NCI-H774 (cell line): ENCODE results near the gene MELK.
"Not testable (repeated sequence)": the region's sequence is repeated elsewhere in the genome, so short reads cannot be mapped to it uniquely, and the experiment has no call there.

ENCODE experiments used
- DNase-seq: peaks from one replicate; lab custom pipeline; 2025; lab: John Stamatoyannopoulos, UW

Gene MELK

GRCh38 chr9:36572515-36573418 is at the start of gene MELK:
TSS of gene MELK (plus strand) at chr9:36572895. CDS start at chr9:36581682, 8,787 bp downstream.
- peak; percentile 80 for DNase-seq

- DNase-seq, result peak; percentile 48
Observed at GRCh38 chr9:36530224-36530623, 42.5 kb upstream of the MELK start.

- DNase-seq, result no peak
Observed at GRCh38 chr9:36532353-36532752, 40.3 kb upstream of the MELK start.

GRCh38 chr9:36533726-36534125 is 39.0 kb upstream of the MELK start:
- not testable (repeated sequence) for DNase-seq

- no peak for DNase-seq
Observed at GRCh38 chr9:36535107-36535506, 37.6 kb upstream of the MELK start.

GRCh38 chr9:36537861-36538260 is 34.8 kb upstream of the MELK start:
- no peak for DNase-seq

GRCh38 chr9:36542355-36542754 is 30.3 kb upstream of the MELK start:
- DNase-seq, result no peak

DNA sequence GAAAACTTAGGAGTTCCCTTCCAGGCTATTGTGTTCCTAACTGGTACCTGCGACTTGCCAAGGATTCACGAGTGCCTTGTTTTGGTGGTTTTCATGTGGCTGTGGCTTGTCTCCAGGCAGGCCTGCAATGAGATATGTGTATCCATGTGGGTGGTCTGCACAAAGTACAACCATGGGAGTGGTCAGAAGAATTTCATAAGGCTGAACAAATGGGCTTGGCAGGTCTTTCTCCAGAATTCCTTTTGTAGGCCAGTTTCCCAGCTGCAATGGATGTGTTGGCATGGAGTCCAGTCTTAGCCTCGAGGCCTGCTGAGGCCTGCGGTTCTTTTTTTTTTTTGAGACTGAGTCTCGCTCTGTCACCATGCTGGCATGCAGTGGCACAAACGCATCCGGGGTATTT is 28.8 kb upstream of the MELK start:
- DNase-seq, result no peak

DNA sequence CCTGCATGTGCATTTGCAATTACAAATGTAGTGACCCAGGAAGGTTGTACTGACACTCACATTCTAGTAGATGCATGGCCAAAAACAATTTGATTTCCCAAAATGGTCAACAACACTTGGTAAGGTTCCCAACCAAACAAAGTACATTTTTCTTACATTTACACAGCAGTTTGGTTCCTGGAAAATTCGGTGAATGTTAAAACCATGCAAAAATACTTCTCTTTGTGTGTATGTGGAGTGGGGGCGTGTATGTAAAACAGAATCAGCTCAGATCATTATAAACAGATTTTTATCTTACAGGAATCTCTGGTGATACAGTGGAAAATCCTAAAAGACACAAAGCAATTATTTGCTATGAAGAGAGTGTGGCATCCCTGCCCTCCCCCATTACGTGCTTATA is 25.1 kb upstream of the MELK start:
- DNase-seq, result no peak

- DNase-seq, result no peak
Observed at GRCh38 chr9:36548454-36548853, 24.2 kb upstream of the MELK start.

GRCh38 chr9:36550135-36550534 is 22.6 kb upstream of the MELK start:
- no peak for DNase-seq

DNA sequence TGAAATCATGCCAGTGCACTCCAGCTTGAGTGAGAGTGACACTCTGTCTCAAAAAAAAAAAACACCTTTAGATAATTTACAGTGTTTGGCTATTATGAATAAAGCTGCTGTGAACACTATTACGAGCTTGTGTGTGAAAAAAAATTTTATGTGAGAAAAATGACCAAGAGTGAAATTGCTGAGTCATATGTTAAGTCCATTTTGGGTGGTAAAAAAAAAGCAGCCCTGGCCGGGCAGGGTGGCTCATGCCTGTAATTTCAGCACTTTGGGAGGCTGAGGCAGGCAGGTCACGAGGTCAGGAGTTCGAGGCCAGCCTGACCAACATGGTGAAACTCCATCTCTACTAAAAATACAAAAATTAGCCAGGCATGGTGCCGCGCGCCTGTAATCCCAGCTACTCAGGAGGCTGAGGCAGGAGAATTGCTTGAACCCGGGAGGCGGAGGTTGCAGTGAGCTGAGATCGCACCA is 22.0 kb upstream of the MELK start:
- not testable (repeated sequence) for DNase-seq

DNA sequence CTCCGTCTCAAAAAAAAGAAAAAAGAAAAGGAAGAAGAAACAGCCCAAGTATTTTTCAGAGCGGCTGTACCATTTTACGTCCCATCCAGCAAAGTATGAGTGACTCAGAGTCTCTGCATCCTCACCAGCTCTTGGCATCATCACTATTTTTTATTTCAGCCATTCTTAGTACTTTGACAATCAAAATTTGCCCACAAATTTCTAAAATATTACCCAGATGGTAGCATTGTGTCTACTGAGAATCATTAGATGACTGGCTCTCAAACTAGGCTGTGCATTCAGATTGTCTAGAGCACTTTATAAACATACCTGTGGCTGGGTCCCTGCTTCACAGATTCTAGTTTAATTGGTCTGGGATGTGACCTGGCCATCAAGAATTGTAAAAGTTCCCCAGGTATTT is 21.6 kb upstream of the MELK start:
- DNase-seq, result no peak

DNA sequence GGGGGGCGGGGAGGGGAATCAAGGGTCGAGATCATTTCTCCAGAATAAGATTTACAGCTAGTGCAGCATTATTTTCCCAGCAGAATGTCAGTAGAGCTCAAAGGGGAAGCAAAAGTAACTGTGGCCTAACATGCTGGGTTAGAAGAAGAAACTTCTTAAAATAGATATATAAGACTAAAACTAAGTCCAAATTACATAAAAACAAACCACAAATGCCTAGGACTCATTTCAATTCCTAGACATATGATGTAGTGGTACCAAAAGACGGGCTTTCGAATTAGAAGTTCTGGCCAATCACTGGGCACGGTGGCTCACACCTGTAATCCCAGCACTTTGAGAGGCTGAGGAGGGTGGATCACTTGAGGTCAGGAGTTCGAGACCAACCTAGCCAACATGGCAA is 20.8 kb upstream of the MELK start:
- no peak for DNase-seq

GRCh38 chr9:36559036-36559695 is 13.5 kb upstream of the MELK start:
- no peak for DNase-seq

DNA sequence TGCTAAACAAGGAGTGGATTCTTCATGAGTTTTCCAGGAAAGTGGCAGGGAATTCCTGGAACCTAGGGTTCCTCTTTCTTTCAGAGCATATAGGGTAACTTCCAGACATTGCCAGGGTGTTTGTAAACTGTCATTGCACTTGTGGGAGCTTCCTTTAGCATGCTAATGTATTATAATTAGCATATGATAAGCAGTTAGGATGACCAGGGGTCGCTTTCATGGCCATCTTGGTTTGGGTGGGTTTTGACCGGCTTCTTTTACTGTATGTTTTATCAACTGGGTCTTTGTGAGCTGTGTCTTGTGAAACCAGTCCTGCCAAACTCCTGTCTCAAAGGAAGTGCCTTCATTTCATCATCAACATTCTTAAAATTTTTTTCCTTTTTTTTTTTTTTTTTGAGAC is 11.9 kb upstream of the MELK start:
- DNase-seq, result no peak

DNA sequence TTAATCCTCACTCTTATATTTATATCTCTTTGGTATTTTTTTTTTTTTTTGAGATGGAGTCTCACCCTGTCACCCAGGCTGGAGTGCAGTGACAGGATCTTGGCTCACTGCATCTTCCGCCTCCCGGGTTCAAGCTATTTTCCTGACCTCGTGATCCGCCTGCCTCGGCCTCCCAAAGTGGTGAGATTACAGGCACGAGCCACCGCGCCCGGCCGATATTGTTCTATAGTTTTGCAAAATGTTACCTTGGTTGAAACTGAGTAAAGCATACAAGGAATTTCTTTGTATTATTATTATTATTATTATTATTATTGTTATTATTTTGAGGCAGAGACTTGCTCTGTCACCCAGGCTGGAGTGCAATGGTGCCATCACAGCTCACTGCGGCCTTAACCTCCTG is 9.9 kb upstream of the MELK start:
- DNase-seq, result not testable (repeated sequence)

DNA sequence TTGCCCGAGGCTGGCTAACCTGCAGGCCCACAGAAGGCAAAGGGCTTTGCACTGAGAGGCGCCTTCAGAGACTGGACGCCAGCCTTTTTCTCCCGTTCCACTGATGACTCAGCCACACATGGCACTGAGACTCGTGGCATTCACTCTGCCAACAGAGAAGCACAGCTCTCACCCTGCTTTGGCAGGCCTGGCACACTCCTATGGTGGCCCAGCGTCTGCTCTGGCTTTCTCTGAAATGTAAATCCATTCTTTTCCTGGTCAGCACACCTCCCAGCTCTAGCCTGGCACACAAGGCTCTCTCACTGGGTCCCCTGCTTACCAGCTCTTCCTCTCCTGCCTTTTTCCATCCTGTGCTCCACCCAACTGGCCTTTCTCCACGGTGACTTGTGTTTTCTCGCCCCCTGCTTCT is 5.9 kb upstream of the MELK start:
- DNase-seq, result no peak

DNA sequence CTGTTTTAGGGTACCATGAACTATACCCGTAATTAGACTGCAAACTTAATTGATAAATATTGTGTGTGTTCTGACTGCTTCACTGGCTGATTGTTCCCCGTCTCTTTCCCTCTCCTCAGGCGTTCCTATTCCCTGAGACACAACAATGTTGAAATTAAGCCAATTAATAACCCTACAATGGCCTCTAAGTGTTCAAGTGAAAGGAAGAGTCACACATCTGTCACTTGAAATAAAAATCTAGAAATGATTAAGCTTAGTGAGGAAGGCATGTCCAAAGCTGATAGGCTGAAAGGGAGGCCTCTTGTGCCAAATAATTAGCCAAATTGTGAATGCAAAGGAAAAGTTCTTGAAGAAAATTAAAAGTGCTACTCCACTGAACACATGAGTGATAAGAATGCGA is 4.0 kb upstream of the MELK start:
- not testable (repeated sequence) for DNase-seq

GRCh38 chr9:36571333-36571732 is 1.4 kb upstream of the MELK start:
- DNase-seq, result no peak

GRCh38 chr9:36574045-36574444 is 1.4 kb downstream of the MELK start:
- DNase-seq, result not testable (repeated sequence)

DNA sequence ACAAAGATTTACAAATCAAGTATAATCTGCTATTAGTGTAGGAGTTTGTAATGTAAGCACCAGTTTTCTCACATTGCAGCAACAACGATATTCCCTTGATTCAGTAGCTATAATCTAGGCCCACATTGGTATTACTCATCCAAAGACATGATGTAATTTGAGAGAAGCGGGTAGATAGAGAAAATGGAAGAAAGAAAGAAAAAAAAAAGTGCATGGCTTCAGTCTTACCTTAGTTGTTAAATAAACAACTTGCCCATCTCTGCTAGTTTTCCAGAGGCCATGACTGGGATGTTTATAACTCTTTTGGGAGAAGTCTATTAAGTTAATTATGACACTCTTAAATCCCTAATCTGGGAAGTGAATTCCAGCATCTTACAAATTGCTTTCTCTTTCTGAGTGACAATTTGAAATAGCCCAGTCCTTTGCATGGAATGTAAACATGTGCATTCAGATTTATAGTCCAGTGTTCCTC is 2.8 kb downstream of the MELK start:
- no peak for DNase-seq

- DNase-seq, result no peak
Observed at GRCh38 chr9:36576866-36577265, 4.2 kb downstream of the MELK start.
